ENCODE data around the gene SLC16A1.

GRCh38 chr1:112906150-112906698, 49.8 kb downstream of the SLC16A1 start:
- TF ChIP-seq CTCF (IDR thresholded peaks at IDR 0.05) (no peak), SMAD3 (CRISPR knock-in tag; IDR thresholded peaks at IDR 0.05; ENCODE audit: borderline replicate concordance) (no peak)
